ENCODE measurements around the gene C15orf61. TPM values are rescaled to one million over a fixed set of nuclear protein-coding genes. Genes with fewer than 3 reads are reported as not detected.
A peak's percentile ranks its signal among the peaks of the same experiment; 100 is the strongest.

Gene C15orf61
- total and polyA plus RNA-seq, 2 of the 13 experiments (the other 11 are each of a cell fraction or from before 2014, with no cell fraction given): 2.1 to 6.6 TPM

- Histone ChIP-seq H3K27me3 (ENCODE audit: control insufficient read depth in 1 of 2, insufficient read depth in 2 of 2, low read length in 2 of 2) (no peaks in the 10 kb centered on the region), H3K36me3 (replicated peaks in 1 of 2; ENCODE audit: control insufficient read depth in 1 of 2, insufficient read depth in 2 of 2, low read length in 2 of 2) (no peaks in the 10 kb centered on the region), H2AFZ (ENCODE audit: low read length) (no peak overlapping the region), H4K20me1 (ENCODE audit: insufficient read depth, low read length) (no peaks in the 10 kb centered on the region), H3K4me2 (ENCODE audit: low read depth, low read length) (no peak overlapping the region), H3K9me3 (ENCODE audit: low read length) (no peaks in the 10 kb centered on the region), H3K27ac (ENCODE audit: extremely low read length, insufficient read depth, low read length) (no peak overlapping the region), H3K4me3 (replicated peaks in 1 of 3; ENCODE audit: insufficient read depth in 1 of 3, low read depth in 2 of 3, low read length in 3 of 3) (no peak overlapping the region), H3K4me1 (ENCODE audit: insufficient read depth, low read length) (0 out of 2 replicates have a peak, but pooled peaks cover 5% of the 10 kb centered on the region), H3K79me2 (ENCODE audit: insufficient read depth, low read length) (no peaks in the 10 kb centered on the region), H3K9ac (ENCODE audit: insufficient read depth, low read depth, low read length) (no peak overlapping the region)
- ChIA-PET CTCF (ENCODE audit: low intra/inter-chr PET ratio, low total read pairs) (no interaction called here), POLR2A (no interaction called here)
- intact Hi-C loops (cut with micrococcal nuclease; ENCODE audit: unreplicated experiment): no loop called here
- in situ Hi-C loops (cut with HindIII; ENCODE audit: extremely low pct_ligation_motif_present, low pct_unique_long_range_greater_than_20kb): no loop called here
- no TSS peak for BruUV-seq (replicated peaks)
- TF ChIP-seq ZSCAN25 (CRISPR knock-in tag; IDR thresholded peaks at IDR 0.05): no peak
- ATAC-seq: no peak
- WGBS (ENCODE audit: low lambda C conversion rate): 95% methylated on average over 6 of the region's 6 CpGs
- DNase-seq (ENCODE audit: low spot score): no peak
- no peak for FAIRE-seq
Observed at GRCh38 chr15:67504056-67504455, 16.9 kb upstream of the C15orf61 start.

GRCh38 chr15:67504796-67505195 is 16.1 kb upstream of the C15orf61 start:
- Histone ChIP-seq H4K20me1 (ENCODE audit: insufficient read depth, low read length) (no peaks in the 10 kb centered on the region), H3K36me3 (replicated peaks in 1 of 2; ENCODE audit: control insufficient read depth in 1 of 2, insufficient read depth in 2 of 2, low read length in 2 of 2) (no peaks in the 10 kb centered on the region), H3K4me3 (replicated peaks in 1 of 3; ENCODE audit: insufficient read depth in 1 of 3, low read depth in 2 of 3, low read length in 3 of 3) (no peak overlapping the region), H2AFZ (ENCODE audit: low read length) (no peak overlapping the region), H3K27ac (ENCODE audit: extremely low read length, insufficient read depth, low read length) (no peak overlapping the region), H3K27me3 (ENCODE audit: control insufficient read depth in 1 of 2, insufficient read depth in 2 of 2, low read length in 2 of 2) (no peaks in the 10 kb centered on the region), H3K9ac (ENCODE audit: insufficient read depth, low read depth, low read length) (no peak overlapping the region), H3K4me2 (ENCODE audit: low read depth, low read length) (no peak overlapping the region), H3K4me1 (ENCODE audit: insufficient read depth, low read length) (0 out of 2 replicates have a peak, but pooled peaks cover 5% of the 10 kb centered on the region), H3K9me3 (ENCODE audit: low read length) (no peaks in the 10 kb centered on the region), H3K79me2 (ENCODE audit: insufficient read depth, low read length) (no peaks in the 10 kb centered on the region)
- peak; percentile 42; the same call in 1 of the 2 replicates for TF ChIP-seq CEBPB (IDR thresholded peaks at IDR 0.05; ENCODE audit: borderline replicate concordance, low read depth, low read length)
- no peak for TF ChIP-seq MEIS1 (CRISPR knock-in tag; IDR thresholded peaks at IDR 0.05; ENCODE audit: borderline replicate concordance)
- intact Hi-C loops (cut with micrococcal nuclease; ENCODE audit: unreplicated experiment): no loop called here
- ChIA-PET CTCF (ENCODE audit: low intra/inter-chr PET ratio, low total read pairs) (no interaction called here), POLR2A (no interaction called here)
- in situ Hi-C loops (cut with HindIII; ENCODE audit: extremely low pct_ligation_motif_present, low pct_unique_long_range_greater_than_20kb): no loop called here
- BruUV-seq (replicated peaks): no TSS peak
- FAIRE-seq: no peak
- DNase-seq (ENCODE audit: low spot score): no peak
- no peak for ATAC-seq
- WGBS (ENCODE audit: low lambda C conversion rate): 96% methylated on average over 5 of the region's 5 CpGs
